Cardiac muscle cell (in vitro differentiated cells and primary cell): ENCODE measurements around the gene DSTYK. TPM values are rescaled to one million over a fixed set of nuclear protein-coding genes. Genes with fewer than 3 reads are reported as not detected.

ENCODE experiments used
- DNase-seq, 2 donors: peaks; one replicate each; pipeline versions ENCODE4 v3.0.0 to v3.0.0-alpha.2; 2010 to 2017; ENCODE audit warnings: low read depth in 1 of 2, low spot score in 1 of 2
- H3K27ac ChIP-seq: fragments of 200-600 bp; sonication (generic); 2 replicates; pipeline ENCODE4 v1.5.1; 2016
- H3K27me3 ChIP-seq: fragments of 200-600 bp; sonication (generic); 2 replicates; pipeline ENCODE4 v1.6.0; 2016; ENCODE audit warnings: control low read depth
- H3K36me3 ChIP-seq: fragments of 200-600 bp; sonication (generic); 2 replicates; pipeline ENCODE4 v1.5.1; 2016; ENCODE audit warnings: control low read depth
- H3K4me1 ChIP-seq: fragments of 200-600 bp; sonication (generic); 2 replicates; pipeline ENCODE4 v1.8.1; 2017; ENCODE audit warnings: low read depth, mild to moderate bottlenecking, mixed run types
- H3K4me3 ChIP-seq: fragments of 200-600 bp; sonication (generic); 2 replicates; pipeline ENCODE4 v1.5.1; 2016; ENCODE audit warnings: mild to moderate bottlenecking
- H3K9me3 ChIP-seq: fragments of 200-600 bp; sonication (generic); 2 replicates; pipeline ENCODE4 v1.5.1; 2017; ENCODE audit warnings: low read depth, mild to moderate bottlenecking, control low read depth
- polyA plus RNA-seq: library from polyadenylated mRNA; unstranded; fragments of >200 nt; fragmentation: Nextera tagmentation; extraction: Ambion mirVana; gene quantifications from 2 replicates; pipeline ENCODE4 v1.2.1, GENCODE V29; 2016
- total RNA-seq: library from RNA; depleted of rRNA; stranded (reverse); fragments of >200 nt; gene quantifications from 2 replicates; pipeline ENCODE4 v1.2.3, GENCODE V29; 2016
- TF ChIP-seq, protein P1 (sequence below): IDR thresholded peaks from 2 replicates; pipeline ENCODE4 v1.5.1; 2012; ENCODE audit warnings: low read depth, mild to moderate bottlenecking, low read length

Gene DSTYK
- total and polyA plus RNA-seq, 2 experiments from 2014 or later = 7.8 to 13.5 TPM

DNA sequence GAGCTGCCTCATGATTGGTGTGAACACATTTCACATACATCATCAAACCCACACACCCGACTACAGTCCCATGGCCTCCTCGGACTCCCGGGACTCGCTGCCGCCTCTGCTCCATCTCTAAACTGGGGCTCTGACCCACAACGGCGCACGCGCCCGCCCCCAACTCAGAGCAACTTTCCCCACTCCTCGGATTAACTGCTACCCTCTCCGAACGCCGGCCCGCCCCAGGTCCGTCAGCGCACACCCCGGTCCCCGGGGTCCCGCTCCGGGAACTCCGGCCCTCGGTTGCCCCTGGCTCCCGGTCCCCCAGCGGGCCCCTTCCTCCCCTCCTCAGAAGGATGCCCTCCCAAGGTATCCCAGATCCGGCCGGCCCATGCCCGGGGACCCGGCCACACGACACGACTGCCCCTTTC is 740 bp downstream of the DSTYK start:
- TF ChIP-seq, protein P1, sequence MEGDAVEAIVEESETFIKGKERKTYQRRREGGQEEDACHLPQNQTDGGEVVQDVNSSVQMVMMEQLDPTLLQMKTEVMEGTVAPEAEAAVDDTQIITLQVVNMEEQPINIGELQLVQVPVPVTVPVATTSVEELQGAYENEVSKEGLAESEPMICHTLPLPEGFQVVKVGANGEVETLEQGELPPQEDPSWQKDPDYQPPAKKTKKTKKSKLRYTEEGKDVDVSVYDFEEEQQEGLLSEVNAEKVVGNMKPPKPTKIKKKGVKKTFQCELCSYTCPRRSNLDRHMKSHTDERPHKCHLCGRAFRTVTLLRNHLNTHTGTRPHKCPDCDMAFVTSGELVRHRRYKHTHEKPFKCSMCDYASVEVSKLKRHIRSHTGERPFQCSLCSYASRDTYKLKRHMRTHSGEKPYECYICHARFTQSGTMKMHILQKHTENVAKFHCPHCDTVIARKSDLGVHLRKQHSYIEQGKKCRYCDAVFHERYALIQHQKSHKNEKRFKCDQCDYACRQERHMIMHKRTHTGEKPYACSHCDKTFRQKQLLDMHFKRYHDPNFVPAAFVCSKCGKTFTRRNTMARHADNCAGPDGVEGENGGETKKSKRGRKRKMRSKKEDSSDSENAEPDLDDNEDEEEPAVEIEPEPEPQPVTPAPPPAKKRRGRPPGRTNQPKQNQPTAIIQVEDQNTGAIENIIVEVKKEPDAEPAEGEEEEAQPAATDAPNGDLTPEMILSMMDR = no peak
- no peaks in the 10 kb centered on the region for H3K4me1 ChIP-seq
- DNase-seq = peak in 1 of 2 donors; percentile 33

DNA sequence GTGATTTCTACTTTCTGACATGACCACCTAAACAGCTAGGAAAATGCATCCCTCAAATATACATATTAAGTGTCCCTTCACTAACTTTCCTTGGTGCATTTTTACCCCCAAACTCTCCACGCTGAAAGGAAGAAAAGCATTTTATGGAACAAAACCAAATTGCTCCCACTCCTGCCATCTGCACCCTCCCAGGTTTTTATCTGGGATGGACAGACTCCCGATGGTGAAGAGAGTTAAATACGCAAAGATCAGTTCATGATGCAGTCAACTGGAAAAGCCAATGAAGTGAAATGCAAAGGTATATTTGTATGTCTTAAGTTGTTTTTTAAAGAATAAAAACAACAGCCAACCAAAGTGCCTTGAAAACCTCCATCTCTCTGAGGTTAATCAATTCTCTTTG is 2.7 kb downstream of the DSTYK start:
- no peaks in the 10 kb centered on the region for H3K36me3 ChIP-seq
- H3K4me1 ChIP-seq = peaks cover 6% of the 10 kb centered on the region
- no peaks in the 10 kb centered on the region for H3K9me3 ChIP-seq
- TF ChIP-seq, protein P1 = no peak
- no peak overlapping the region for H3K27ac ChIP-seq
- H3K4me3 ChIP-seq = no peak overlapping the region
- no peak for DNase-seq
- H3K27me3 ChIP-seq = no peaks in the 10 kb centered on the region

More for the DNA sequence above, 740 bp downstream of the DSTYK start:
- no peaks in the 10 kb centered on the region for H3K36me3 ChIP-seq
- H3K9me3 ChIP-seq = no peaks in the 10 kb centered on the region
- H3K27ac ChIP-seq = peak overlapping the region; percentile 97
- H3K27me3 ChIP-seq = no peaks in the 10 kb centered on the region
- H3K4me3 ChIP-seq = peak overlapping the region; percentile 73

DNA sequence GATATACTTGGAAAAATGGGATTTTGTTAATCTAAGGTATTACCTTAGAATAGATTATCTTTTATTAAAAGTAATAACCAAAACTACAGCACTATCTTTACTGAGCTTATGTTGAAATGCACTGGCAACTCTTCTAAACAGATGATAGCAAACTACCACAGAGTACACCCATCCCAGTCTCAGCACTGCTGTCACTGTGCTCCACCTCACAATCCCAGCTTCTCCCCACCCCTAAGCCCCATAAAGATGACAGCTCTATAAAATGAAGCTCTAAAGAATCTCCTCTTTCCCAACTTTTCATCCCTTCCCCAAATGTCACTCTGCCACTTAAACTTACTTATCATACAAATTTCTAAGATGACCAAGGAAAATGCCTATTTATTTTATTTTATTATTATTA is 6.4 kb downstream of the DSTYK start:
- TF ChIP-seq, protein P1 = no peak
- no peak for DNase-seq
- Histone ChIP-seq H3K4me1 (peaks cover 6% of the 10 kb centered on the region), H3K27me3 (no peaks in the 10 kb centered on the region), H3K4me3 (no peak overlapping the region), H3K9me3 (no peaks in the 10 kb centered on the region), H3K27ac (no peak overlapping the region), H3K36me3 (no peaks in the 10 kb centered on the region)

DNA sequence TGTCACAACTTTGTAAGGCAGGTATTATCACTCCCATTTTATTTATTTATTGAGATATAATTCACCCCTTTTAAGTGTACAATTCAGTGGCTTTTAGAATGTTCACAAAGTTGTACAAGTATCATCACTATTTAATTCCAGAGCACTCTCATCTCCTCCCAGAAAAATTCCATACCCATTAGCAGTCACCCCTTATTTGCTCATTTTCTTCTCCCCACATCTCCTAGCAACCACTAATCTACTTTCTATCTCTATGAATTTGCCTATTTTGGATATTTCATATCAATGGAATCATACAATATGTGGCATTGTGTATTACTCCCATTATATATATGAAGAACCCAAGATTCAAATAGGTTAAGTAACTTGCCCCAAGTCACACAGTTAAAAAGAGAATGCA is 7.0 kb downstream of the DSTYK start:
- no peaks in the 10 kb centered on the region for H3K36me3 ChIP-seq
- DNase-seq = no peak
- TF ChIP-seq, protein P1 = no peak
- no peak overlapping the region for H3K4me3 ChIP-seq
- peak overlapping the region; percentile 19 for H3K27ac ChIP-seq
- peaks cover 6% of the 10 kb centered on the region for H3K4me1 ChIP-seq
- H3K9me3 ChIP-seq = no peaks in the 10 kb centered on the region
- H3K27me3 ChIP-seq = no peaks in the 10 kb centered on the region

DNA sequence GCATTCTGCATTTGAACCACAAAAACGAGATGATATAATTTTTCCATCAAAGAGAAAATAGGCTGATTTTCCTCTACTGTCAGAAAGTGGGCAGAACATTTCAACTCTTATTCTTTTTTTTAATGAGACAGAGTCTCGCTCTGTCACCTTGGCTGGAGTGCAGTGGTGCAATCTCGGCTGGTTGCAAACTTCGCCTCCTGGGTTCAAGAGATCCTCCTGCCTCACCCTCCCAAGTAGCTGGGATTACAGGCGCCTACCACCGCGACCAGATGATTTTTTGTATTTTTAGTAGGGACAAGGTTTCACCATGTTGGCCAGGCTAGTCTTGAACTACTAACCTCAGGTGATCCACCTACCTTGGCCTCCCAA is 11.6 kb downstream of the DSTYK start:
- H3K27me3 ChIP-seq = no peaks in the 10 kb centered on the region
- DNase-seq = no peak
- H3K4me1 ChIP-seq = peaks cover 6% of the 10 kb centered on the region
- TF ChIP-seq, protein P1 = no peak
- H3K9me3 ChIP-seq = no peaks in the 10 kb centered on the region
- no peak overlapping the region for H3K27ac ChIP-seq
- no peaks in the 10 kb centered on the region for H3K36me3 ChIP-seq
- no peak overlapping the region for H3K4me3 ChIP-seq
